Activated T-helper 1 cell treated with anti-CD3 and anti-CD28 coated beads, Interleukin-12 subunit alpha, Interleukin-12 subunit beta, Interleukin-2, Interleukin-4 antibody, amounts not matched to agents 30 ng/mL and 10 ng/mL and 1 ng/mL, durations not matched to agents 14 hours and 24 hours and 36 hours (primary cell): ENCODE measurements around the gene PARP8. TPM values are rescaled to one million over a fixed set of nuclear protein-coding genes. Genes with fewer than 3 reads are reported as not detected.
A peak's percentile ranks its signal among the peaks of the same experiment; 100 is the strongest.

Experiments used
- DNase-seq: peaks from one replicate; pipeline ENCODE4 v3.0.0; 2021; ENCODE audit warnings: low spot score
- H3K27ac Mint-ChIP-seq: one replicate; pipeline ENCODE4 v1.8.0; 2021; ENCODE audit warnings: mild to moderate bottlenecking, mixed read lengths
- H3K27me3 Mint-ChIP-seq: one replicate; pipeline ENCODE4 v1.8.0; 2022; ENCODE audit warnings: mild to moderate bottlenecking, moderate library complexity, mixed read lengths; ENCODE audit not compliant: insufficient read depth
- H3K36me3 Mint-ChIP-seq: one replicate; pipeline ENCODE4 v1.8.0; 2021; ENCODE audit warnings: low read depth, mixed read lengths
- H3K4me1 Mint-ChIP-seq: one replicate; pipeline ENCODE4 v1.8.0; 2021; ENCODE audit warnings: low read depth, mixed read lengths
- H3K4me3 Mint-ChIP-seq: one replicate; pipeline ENCODE4 v1.8.0; 2021; ENCODE audit warnings: mild to moderate bottlenecking, moderate library complexity, mixed read lengths
- H3K9me3 Mint-ChIP-seq: one replicate; pipeline ENCODE4 v1.8.0; 2021; ENCODE audit warnings: mixed read lengths
- intact Hi-C: fragments of 100-400 bp; cut with micrococcal nuclease; formaldehyde crosslinking; loops from one replicate; pipeline ENCODE4 v1.15.1; 2024
- total RNA-seq: library from RNA; stranded (reverse); gene quantifications from 2 replicates; pipeline ENCODE4 v1.2.3, GENCODE V29; 2022

PARP8 gene
- total RNA-seq, 1 donor from 2014 or later, result 22.9 TPM

DNA sequence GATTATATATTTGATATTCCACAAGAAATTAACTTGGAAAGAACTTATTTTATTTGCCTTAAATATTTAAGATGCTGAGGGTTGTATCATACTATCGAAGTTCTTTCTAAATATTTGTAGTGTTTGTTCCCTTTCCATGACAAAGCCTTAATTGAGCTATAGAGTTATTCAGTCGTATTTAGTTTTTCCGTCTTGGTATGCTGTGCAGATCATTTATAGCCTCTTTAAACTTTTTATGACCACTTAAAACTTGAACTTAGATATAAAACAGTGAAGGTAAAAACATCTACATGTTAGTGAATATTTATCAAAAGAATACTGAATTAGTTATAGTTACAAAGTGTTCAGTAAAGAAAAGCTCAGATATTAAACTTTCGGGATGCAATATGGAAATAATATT lies 74.4 kb downstream of the PARP8 start:
- Mint-ChIP-seq H3K4me3 (no peak overlapping the region), H3K27me3 (no peaks in the 10 kb centered on the region), H3K4me1 (peaks cover 34% of the 10 kb centered on the region), H3K27ac (no peak overlapping the region), H3K36me3 (peaks cover 12% of the 10 kb centered on the region), H3K9me3 (no peaks in the 10 kb centered on the region)
- no peak for DNase-seq
- intact Hi-C loops, result loop anchor here (5.0 kb wide), 1 partner anchor 39 kb away; no protein-coding TSS in a partner anchor

DNA sequence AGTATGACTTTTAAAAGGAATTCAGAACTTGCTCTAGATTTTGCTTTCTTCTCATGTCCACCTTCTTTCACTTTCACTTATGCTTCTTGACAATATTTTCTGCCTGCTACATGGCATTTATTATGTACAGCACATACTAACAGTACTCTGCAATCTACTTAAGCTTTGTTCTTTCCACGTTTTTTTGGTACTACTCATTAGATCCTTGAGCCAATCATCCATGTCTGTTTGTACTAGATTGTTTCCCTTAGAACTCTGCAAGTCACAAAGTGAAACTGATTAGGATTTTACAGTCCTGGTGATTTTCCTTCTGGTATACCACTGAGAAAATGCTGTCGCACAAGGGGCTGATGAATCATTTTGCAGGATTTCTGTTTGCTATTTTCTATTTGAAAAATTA lies 78.3 kb downstream of the PARP8 start:
- H3K27ac Mint-ChIP-seq, result peak overlapping the region; percentile 77
- H3K9me3 Mint-ChIP-seq, result no peaks in the 10 kb centered on the region
- DNase-seq, result no peak
- peaks cover 23% of the 10 kb centered on the region for H3K36me3 Mint-ChIP-seq
- H3K4me3 Mint-ChIP-seq, result peak overlapping the region; percentile 79
- intact Hi-C loops, result loop anchor here (1.0 to 5.0 kb wide), 2 partner anchors 33 to 42 kb away; no protein-coding TSS in a partner anchor
- no peaks in the 10 kb centered on the region for H3K27me3 Mint-ChIP-seq
- peaks cover 58% of the 10 kb centered on the region for H3K4me1 Mint-ChIP-seq

DNA sequence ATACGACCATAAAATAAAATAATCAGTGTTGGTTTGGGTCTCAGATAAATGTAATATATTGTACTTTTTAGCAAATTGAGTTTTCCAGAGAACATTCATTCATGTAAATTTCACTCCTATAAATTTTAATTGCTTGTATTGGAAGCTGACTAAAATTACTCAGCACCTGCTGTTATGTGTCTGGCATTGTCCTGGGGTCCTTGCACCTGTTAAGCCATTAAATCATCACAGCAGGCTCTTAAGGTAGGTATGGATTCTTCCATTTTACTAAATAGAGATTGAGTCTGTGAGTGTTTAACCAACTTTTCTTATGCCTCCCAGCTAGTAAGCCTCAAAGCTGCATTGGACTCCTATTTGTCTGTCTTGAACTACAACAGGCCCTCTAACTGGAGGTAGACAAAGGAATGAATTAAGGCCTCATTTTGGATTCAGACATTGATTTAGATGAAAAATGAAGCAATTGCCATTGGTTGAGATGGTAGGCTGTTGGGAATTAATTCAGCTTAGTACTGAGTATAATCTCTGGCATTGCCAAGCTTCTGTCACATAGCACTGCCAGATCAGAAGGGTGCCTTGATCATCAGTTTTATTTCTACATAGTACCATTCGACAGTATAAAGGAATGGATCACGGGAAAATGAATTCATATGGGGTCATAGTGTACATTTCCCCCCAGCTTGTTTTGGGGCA lies 78.9 kb downstream of the PARP8 start:
- intact Hi-C loops, result loop anchor here (1.0 kb wide), 1 partner anchor 34 kb away; no protein-coding TSS in a partner anchor
- H3K27me3 Mint-ChIP-seq, result no peaks in the 10 kb centered on the region
- peak overlapping the region; percentile 77 for H3K27ac Mint-ChIP-seq

DNA sequence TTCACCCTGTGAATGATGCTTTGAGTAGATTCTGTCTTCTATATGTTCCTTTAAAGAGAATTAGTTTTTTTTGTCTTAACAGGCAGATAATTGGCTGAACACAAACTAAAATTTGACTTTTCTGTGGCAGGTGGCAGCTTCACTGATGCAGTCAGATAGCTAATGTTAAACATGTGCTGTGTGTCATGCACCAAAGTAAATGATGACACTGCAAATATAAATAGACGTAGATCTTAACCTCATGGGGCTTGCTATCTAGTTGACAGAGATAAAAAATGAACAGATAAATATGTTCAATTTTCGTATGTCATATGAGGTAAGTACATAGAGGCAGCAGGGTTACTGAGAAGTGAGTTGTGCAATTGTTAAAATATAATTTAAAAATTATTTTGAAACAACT lies 82.7 kb downstream of the PARP8 start:
- Mint-ChIP-seq H3K4me3 (no peak overlapping the region), H3K36me3 (peaks cover 25% of the 10 kb centered on the region), H3K27ac (peak overlapping the region; percentile 24), H3K4me1 (peaks cover 57% of the 10 kb centered on the region), H3K9me3 (no peaks in the 10 kb centered on the region), H3K27me3 (no peaks in the 10 kb centered on the region)
- intact Hi-C loops, result no loop called here
- no peak for DNase-seq

More for the DNA sequence above, 78.9 kb downstream of the PARP8 start:
- Mint-ChIP-seq H3K36me3 (peaks cover 19% of the 10 kb centered on the region), H3K4me3 (peak overlapping the region; percentile 79), H3K9me3 (no peaks in the 10 kb centered on the region), H3K4me1 (peaks cover 64% of the 10 kb centered on the region)
- no peak for DNase-seq

DNA sequence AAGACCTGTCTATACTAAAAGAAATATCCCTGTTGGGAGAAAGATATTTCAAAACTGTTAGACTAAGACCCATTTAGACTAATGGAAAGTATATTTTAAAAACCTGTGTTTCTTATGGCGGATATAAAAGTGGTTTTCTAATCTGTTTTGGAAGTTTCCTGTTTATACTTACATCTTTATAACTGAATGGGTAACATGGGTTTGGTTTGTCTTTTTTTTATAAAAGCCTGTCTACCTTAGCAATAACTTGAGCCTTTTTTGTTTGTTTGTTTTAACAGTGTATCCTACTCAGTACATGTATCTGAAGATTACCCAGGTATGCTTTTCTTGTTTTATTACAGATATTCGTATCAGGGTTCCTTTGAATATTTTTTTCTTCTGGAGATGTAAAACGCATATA lies 83.4 kb downstream of the PARP8 start:
- intact Hi-C loops, result loop anchor here (2.0 to 5.0 kb wide), 4 partner anchors 81 to 423 kb away; partner anchors contain the start of gene EMB
- DNase-seq, result no peak
- Mint-ChIP-seq H3K9me3 (no peaks in the 10 kb centered on the region), H3K27ac (no peak overlapping the region), H3K27me3 (no peaks in the 10 kb centered on the region), H3K36me3 (peaks cover 25% of the 10 kb centered on the region), H3K4me3 (peak overlapping the region; percentile 4), H3K4me1 (peaks cover 50% of the 10 kb centered on the region)

DNA sequence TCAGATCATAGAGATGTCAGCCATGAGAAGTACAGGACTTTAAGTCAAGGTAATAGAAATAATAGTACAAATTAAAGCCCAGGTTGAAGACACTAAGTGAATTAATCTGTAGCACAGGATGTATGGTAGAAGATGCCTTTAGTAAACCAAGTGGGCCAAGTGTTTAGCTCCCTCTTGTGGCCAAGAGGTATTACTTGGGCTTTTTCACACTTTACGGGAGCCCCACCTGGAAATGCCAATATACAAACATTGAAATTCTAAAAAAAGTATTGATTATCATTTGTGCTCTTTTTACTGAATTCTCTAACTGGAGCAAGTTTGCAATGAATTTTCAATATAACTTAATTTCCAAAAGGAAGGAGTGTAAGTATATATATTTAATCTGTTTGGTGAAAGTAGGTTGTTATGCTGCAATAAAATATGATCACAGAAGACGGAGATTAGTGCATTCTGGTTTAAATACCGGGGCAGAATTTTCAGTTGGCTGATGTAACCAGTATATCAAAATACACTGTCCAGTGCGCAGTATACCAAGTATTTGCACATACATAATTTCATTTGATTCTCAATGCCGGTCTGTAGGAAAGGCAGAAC lies 84.7 kb downstream of the PARP8 start:
- intact Hi-C loops, result loop anchor here (2.0 to 5.0 kb wide), 4 partner anchors 82 to 424 kb away; partner anchors contain the start of gene EMB

DNA sequence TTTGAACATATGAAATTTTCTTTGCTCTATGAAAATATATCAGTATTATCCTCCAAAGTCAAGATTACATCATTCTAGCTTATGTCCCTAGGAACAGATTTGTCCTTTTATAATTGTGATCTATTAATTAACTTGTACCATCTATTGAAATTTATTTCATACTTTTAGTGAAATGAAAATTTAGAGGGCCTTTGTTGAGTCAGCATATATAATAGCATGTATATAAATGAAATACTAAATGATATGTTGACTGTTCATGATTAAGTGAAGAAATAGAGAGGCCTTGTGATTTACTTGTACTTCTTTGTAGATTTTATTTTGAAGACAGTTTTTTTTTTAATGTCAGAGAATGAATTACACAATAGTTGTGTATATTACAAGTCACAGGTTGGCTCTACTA lies 86.4 kb downstream of the PARP8 start:
- intact Hi-C loops, result loop anchor here (5.0 kb wide), 2 partner anchors 250 to 425 kb away; no protein-coding TSS in a partner anchor
- Mint-ChIP-seq H3K9me3 (no peaks in the 10 kb centered on the region), H3K4me1 (peaks cover 33% of the 10 kb centered on the region), H3K27me3 (no peaks in the 10 kb centered on the region), H3K27ac (no peak overlapping the region), H3K4me3 (no peak overlapping the region), H3K36me3 (peaks cover 20% of the 10 kb centered on the region)
- DNase-seq, result no peak

More for the DNA sequence above, 84.7 kb downstream of the PARP8 start:
- Mint-ChIP-seq H3K9me3 (no peaks in the 10 kb centered on the region), H3K27me3 (no peaks in the 10 kb centered on the region), H3K36me3 (peaks cover 24% of the 10 kb centered on the region), H3K4me3 (no peak overlapping the region), H3K4me1 (peaks cover 41% of the 10 kb centered on the region), H3K27ac (no peak overlapping the region)
- no peak for DNase-seq

DNA sequence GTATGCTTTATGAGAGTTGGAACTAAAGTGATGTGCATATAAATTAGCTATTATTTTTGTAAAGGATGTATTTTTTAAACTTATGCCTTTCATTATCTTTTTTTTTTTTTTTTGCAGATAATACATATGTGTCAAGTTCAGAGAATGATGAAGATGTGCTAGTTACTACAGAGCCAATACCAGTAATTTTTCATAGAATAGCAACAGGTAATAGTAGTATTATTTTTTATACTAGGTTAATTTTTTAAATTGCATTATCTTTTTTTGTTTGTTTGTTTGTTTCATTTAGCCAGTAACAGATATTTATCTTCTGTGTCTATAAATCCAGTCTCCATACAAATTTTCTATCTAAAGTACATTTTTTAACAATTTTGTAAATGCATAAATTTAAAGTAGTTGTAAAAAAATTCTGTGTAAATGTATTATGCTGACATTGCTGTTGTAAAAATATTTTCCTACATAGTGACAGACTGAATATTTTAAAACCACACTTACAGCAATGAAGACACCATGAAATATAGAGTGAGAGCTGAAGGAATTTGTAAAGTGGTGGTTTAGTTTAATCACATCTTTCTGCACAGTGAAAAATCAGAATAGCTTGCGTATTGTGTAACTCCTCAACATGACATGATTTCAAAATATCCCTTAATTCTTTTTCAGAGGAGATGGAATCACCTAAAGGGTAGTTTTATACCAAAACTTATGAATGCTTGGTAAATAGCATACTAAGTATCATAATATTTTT lies 93.3 kb downstream of the PARP8 start:
- Mint-ChIP-seq H3K4me1 (peaks cover 5% of the 10 kb centered on the region), H3K27me3 (no peaks in the 10 kb centered on the region), H3K27ac (no peak overlapping the region), H3K36me3 (peaks cover 35% of the 10 kb centered on the region), H3K4me3 (no peak overlapping the region), H3K9me3 (no peaks in the 10 kb centered on the region)
- intact Hi-C loops, result no loop called here
- DNase-seq, result no peak

DNA sequence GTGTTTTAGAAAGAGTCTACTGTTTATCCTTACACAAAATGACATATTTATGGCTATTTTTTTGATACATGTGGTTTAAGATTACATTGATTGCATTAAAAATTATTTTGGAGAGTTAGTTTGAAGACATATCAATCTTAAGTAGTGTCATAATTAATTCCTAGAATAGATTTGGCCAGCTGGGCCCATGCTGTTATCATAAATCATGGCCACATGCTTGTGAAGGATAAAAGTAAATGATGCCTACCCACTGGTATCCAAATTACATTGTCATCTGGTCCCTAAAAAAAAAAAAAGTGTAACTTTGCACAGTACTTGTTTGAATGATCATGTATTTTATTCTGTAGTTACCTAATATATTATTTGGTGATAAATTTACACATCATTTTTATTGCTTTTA lies 96.9 kb downstream of the PARP8 start:
- H3K4me3 Mint-ChIP-seq, result no peak overlapping the region
- H3K27me3 Mint-ChIP-seq, result no peaks in the 10 kb centered on the region
- no peak overlapping the region for H3K27ac Mint-ChIP-seq
- peaks cover 38% of the 10 kb centered on the region for H3K36me3 Mint-ChIP-seq
- H3K4me1 Mint-ChIP-seq, result peaks cover 18% of the 10 kb centered on the region
- intact Hi-C loops, result no loop called here
- DNase-seq, result no peak
- no peaks in the 10 kb centered on the region for H3K9me3 Mint-ChIP-seq

DNA sequence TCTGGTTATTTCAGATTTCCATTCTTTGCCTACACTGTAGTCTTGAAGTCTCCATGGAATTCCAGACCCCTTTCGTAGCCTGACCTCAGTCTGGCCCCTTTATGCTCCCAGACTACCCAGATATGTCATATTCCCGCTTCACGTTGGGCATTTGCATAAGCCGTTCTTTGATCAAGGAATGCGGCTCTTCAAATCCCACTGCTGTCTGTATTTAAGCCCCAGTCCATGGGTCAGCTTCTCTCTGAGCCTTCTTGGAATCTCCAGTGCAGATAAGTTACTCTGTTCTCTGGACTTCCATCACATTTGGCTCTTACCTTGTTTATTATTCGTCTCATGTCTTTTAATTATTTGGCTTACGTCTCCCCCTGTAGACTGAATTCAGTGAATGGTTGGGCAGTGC lies 97.4 kb downstream of the PARP8 start:
- H3K9me3 Mint-ChIP-seq, result no peaks in the 10 kb centered on the region
- H3K36me3 Mint-ChIP-seq, result peaks cover 38% of the 10 kb centered on the region
- no peaks in the 10 kb centered on the region for H3K27me3 Mint-ChIP-seq
- no peak overlapping the region for H3K27ac Mint-ChIP-seq
- no peak overlapping the region for H3K4me3 Mint-ChIP-seq
- intact Hi-C loops, result no loop called here
- no peak for DNase-seq
- H3K4me1 Mint-ChIP-seq, result peaks cover 20% of the 10 kb centered on the region

DNA sequence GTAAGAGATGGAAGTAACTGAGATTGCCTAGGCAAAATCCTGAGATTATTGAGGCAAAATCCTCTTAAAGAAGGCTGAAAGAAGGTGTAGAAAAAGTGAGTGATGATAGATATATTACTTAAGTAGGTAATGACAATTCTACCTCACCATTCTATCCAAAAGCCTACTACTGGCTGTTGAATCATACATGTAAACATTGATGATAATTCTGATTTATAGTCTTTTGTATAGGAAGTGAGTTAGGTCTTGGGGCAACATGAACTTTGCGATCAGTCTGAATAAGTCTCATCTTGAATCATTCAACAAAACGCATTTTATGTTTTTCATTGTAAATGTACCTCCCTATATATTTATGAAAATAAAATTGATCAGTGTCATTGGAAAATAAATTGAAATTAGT lies 99.6 kb downstream of the PARP8 start:
- intact Hi-C loops, result no loop called here
- Mint-ChIP-seq H3K9me3 (no peaks in the 10 kb centered on the region), H3K27me3 (no peaks in the 10 kb centered on the region), H3K36me3 (peaks cover 35% of the 10 kb centered on the region), H3K4me1 (peaks cover 24% of the 10 kb centered on the region), H3K4me3 (no peak overlapping the region), H3K27ac (no peak overlapping the region)
- no peak for DNase-seq

DNA sequence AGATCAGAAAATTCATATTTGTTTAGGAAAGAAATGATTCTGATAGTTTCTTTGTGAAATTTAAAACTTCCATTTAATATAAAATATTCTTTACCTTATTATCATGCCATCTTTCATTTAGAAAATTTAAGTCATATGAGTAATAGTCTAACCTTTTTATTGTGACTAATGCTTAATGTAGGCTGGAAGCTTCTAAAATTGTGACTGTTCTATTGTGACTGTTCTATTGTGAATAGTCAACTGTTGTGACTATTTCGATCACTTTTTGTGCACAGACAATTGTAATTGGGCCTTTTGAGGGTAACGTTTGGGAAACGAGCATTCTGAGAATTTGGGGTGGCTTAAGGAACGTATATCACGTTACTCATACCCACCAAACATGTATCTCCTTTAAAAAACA lies 100.0 kb downstream of the PARP8 start:
- intact Hi-C loops, result no loop called here
- peaks cover 35% of the 10 kb centered on the region for H3K36me3 Mint-ChIP-seq
- DNase-seq, result no peak
- H3K4me3 Mint-ChIP-seq, result no peak overlapping the region
- no peaks in the 10 kb centered on the region for H3K27me3 Mint-ChIP-seq
- peaks cover 24% of the 10 kb centered on the region for H3K4me1 Mint-ChIP-seq
- no peaks in the 10 kb centered on the region for H3K9me3 Mint-ChIP-seq
- H3K27ac Mint-ChIP-seq, result no peak overlapping the region

DNA sequence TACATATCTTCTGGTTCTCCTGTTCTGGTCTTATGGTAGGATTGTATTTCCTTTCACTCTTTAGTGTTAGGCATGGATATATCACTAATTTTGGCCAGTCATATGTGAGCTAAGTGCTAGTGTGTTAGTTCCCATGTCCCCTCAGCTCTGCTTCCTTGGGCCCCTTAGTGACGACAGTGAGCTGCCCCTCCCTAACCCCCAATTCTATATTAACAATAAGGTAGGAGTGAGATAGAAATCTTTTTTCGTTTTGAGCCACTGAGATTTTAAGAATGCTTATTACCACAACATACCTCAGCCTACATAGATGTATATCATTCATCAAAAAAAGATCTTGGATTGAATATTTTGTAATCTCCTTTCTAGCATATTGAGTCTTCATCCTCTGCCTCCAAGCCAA lies 100.5 kb downstream of the PARP8 start:
- Mint-ChIP-seq H3K4me3 (no peak overlapping the region), H3K36me3 (peaks cover 34% of the 10 kb centered on the region)
- intact Hi-C loops, result no loop called here

More for the DNA sequence above, 100.5 kb downstream of the PARP8 start:
- DNase-seq, result no peak
- Mint-ChIP-seq H3K27me3 (no peaks in the 10 kb centered on the region), H3K27ac (no peak overlapping the region), H3K9me3 (peaks cover 3% of the 10 kb centered on the region), H3K4me1 (peaks cover 24% of the 10 kb centered on the region)
